GM21576 (cell line): Measurements from ENCODE around the gene PTPRN2.
"Not testable (repeated sequence)": the region's sequence is repeated elsewhere in the genome, so short reads cannot be mapped to it uniquely, and the experiment has no call there.

Source experiments
- ATAC-seq: cut with Tn5 transposase; IDR thresholded peaks from one replicate; pipeline ENCODE4 v1.9.1; 2021; ENCODE audit warnings: mild to moderate bottlenecking, moderate library complexity; ENCODE audit not compliant: unreplicated experiment

The PTPRN2 gene

GRCh38 chr7:158357106-158357897 lies 230.3 kb downstream of the PTPRN2 start:
- ATAC-seq, result no peak

- no peak for ATAC-seq
Measured at GRCh38 chr7:158356454-158356853, 231.2 kb downstream of the PTPRN2 start.

- no peak for ATAC-seq
Measured at GRCh38 chr7:158355456-158356065, 232.1 kb downstream of the PTPRN2 start.

GRCh38 chr7:158354861-158355260 lies 232.8 kb downstream of the PTPRN2 start:
- no peak for ATAC-seq

GRCh38 chr7:158353606-158354570 lies 233.7 kb downstream of the PTPRN2 start:
- no peak for ATAC-seq

- not testable (repeated sequence) for ATAC-seq
Measured at GRCh38 chr7:158351899-158352729, 235.5 kb downstream of the PTPRN2 start.

- ATAC-seq, result no peak
Measured at GRCh38 chr7:158351481-158351880, 236.1 kb downstream of the PTPRN2 start.

GRCh38 chr7:158351051-158351450 lies 236.6 kb downstream of the PTPRN2 start:
- ATAC-seq, result no peak

- ATAC-seq, result no peak
Measured at GRCh38 chr7:158350166-158350900, 237.3 kb downstream of the PTPRN2 start.

GRCh38 chr7:158348446-158348845 lies 239.2 kb downstream of the PTPRN2 start:
- no peak for ATAC-seq

GRCh38 chr7:158348039-158348438 lies 239.6 kb downstream of the PTPRN2 start:
- ATAC-seq, result not testable (repeated sequence)

GRCh38 chr7:158345731-158346130 lies 241.9 kb downstream of the PTPRN2 start:
- ATAC-seq, result no peak

GRCh38 chr7:158344706-158345300 lies 242.8 kb downstream of the PTPRN2 start:
- no peak for ATAC-seq

- no peak for ATAC-seq
Measured at GRCh38 chr7:158343936-158344455, 243.6 kb downstream of the PTPRN2 start.

GRCh38 chr7:158343526-158343925 lies 244.1 kb downstream of the PTPRN2 start:
- ATAC-seq, result no peak

GRCh38 chr7:158341097-158341496 lies 246.5 kb downstream of the PTPRN2 start:
- not testable (repeated sequence) for ATAC-seq

GRCh38 chr7:158336952-158337351 lies 250.7 kb downstream of the PTPRN2 start:
- not testable (repeated sequence) for ATAC-seq

- not testable (repeated sequence) for ATAC-seq
Measured at GRCh38 chr7:158332516-158332915, 255.1 kb downstream of the PTPRN2 start.
